Activated CD8-positive, alpha-beta memory T cell treated with anti-CD3 and anti-CD28 coated beads, Interleukin-2, amount 50 U/mL, for 1 hour (primary cell): ENCODE data around the gene SPAG6.

Source experiments
- DNase-seq: peaks from one replicate; pipeline ENCODE4 v3.0.0-alpha.2; 2020; ENCODE audit errors: extremely low read depth

SPAG6 gene

DNA sequence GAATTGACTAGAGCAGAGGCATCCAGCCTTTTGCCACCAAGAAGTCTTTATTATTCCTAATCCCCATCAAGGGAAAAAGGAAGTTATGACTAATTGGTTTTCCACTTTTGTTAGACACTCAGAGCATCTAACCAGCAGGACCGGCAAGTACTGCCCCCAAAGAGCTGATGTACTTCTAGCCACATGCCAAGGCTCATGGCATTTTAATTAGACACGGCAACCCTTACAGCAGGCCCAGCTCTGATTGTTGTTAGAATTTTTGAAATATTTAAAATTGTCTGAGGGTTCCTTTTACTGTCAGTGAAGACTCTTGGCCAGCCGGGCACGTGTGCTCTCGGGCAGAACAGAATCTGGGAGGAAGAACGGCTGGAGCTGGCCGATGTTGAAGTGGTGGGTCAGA is 114.8 kb downstream of the SPAG6 start:
- DNase-seq: no peak

DNA sequence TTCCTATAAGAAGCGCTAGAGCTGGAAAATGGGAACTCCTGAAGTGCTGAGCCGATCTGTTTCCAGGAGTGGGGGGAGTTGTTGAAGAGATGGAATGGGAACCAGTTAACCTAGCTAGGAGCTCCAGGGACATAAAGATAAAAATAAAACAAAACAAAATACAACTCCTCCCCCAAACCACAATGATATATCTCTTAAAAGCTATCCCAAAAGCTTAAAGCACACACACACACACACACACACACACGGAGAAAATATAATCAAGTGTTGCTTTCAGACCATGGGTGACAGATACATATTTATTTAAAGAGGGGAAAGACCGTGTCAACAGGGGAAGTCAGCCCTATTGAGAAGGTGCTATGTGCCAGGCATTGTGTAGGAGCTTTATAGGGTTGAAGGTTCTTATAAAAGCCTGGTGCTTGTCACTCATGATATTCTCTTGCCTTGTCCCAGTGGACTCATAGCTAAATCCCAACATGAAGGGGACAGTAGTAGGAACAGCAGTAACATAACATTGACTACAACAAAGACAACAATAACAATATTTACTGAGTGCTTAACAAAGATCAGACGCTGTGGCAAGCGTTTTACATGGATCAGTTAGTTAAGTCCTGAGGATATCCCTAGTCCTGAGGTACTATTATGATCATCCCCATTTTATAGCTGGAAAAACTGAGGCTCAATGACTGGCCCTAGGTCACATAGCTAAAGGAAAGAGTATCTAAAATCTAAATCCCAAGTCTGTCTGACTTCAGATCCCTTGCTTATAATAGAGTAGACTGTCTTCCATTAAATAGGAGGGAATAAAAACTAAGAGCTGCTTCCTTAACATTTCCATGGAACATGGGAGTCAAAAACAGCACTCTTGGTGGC is 115.5 kb downstream of the SPAG6 start:
- DNase-seq: no peak

DNA sequence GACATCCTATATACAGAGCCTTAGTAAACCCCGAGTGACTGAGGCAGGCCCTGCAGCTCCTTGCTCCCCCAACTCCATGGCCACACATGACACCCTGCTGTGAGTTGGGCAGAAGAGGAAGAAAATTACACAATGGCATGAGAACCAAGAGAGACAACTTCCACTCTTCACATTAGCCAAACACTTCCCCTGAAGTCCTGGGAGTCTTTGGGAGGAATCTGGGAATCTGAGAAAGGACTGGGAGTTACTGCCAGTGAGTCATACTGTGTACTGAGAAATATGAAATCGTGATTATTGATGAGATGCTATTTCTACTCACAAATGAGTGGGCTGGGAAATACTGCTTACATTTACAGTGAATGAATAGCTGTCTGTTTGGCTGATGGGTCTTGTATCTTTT is 116.6 kb downstream of the SPAG6 start:
- no peak for DNase-seq

DNA sequence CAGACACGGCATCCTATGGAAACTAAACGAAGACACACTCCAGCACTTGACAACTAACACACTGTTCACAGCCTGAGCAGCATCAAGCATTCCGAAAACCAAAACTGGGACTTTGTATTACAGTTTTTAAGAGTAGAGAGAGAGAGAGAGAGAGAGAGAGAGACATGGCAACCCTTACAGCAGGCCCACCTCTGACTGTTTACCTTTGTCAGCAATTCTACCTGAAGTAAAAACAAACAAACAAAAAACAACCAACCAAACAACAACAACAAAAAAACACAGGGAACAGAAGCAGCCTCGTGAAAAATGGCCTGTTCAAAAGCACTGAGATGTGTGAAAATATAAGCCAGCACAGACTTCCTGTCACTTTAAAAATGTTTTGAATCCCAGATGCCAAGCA is 118.0 kb downstream of the SPAG6 start:
- no peak for DNase-seq

DNA sequence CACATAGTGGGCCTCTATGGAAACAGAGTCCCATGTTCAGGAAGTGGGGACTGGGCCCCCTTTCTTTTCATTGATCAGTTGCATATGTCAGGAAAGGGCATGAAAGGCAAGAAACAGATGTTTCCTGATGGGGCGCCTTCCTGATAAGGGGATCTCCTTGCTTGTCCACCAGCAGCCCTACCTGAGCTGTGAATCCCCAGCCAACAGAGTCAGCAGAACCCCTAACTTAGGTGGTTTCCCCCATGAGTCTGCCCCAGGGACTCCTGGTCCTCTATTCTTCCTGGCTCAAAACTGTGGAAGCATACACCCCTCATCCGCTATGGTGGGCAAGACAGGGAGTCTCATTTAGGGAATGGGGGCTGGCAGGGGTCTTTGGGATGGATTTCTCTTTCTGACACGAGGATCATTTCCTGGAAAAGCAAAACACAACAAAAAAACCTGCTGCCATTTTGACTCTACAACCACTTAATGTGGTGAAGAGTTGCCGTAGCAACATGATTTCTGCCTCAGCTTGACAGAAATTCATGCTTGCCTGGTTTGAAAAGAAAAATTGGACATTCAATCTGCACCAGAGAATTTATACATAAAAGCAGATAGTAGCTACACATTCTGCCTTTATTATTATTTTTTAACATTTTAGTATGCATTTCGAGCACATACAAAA is 119.8 kb downstream of the SPAG6 start:
- DNase-seq: no peak

DNA sequence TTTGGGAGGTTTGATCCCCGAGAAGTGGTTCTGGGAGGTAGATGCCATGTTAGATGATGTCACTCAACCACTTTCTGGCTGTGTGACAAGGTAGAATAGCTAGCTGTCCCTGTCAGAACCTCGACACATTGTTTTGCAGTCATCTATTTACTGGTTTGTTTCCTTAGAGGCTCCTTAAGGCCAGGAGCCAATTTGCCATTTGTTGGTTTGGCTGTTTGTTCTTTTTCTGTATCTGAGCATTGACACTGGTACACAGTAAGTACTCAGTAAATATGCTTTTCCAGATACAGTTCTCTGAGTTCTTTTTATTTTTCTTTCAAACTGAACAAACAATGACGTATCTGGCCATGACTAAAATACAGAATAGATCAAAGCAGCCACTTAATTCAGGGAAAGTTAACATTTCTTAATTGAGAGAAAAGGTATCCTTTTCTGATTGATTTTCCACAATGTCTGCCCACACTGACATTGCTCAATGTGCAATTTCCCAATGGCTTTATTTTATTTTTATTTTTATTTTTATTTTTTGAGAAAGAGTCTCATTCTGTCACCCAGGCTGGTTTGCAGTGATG is 121.6 kb downstream of the SPAG6 start:
- no peak for DNase-seq
